ENCODE measurements around the gene SEC16A.

GRCh38 chr9:136416914-136417313, 65.9 kb downstream of the SEC16A start:
- TF ChIP-seq POLR2A (IDR thresholded peaks at IDR 0.05; ENCODE audit: low read depth, low read length) (no peak), EZH2 (IDR thresholded peaks at IDR 0.05; ENCODE audit: borderline replicate concordance, low read depth, low read length, severe bottlenecking) (no peak), CTCF (IDR thresholded peaks at IDR 0.05; ENCODE audit: extremely low read depth in 1 of 2, insufficient read depth in 1 of 2, low read depth in 1 of 2, low read length in 2 of 2) (no peak), POLR2AphosphoS5 (IDR thresholded peaks at IDR 0.05; ENCODE audit: insufficient read depth, low read depth, low read length) (no peak), JUN (IDR thresholded peaks at IDR 0.05; ENCODE audit: borderline replicate concordance, insufficient read depth, insufficient read length, low read depth) (no peak)
- TF ChIP-seq, protein P1, sequence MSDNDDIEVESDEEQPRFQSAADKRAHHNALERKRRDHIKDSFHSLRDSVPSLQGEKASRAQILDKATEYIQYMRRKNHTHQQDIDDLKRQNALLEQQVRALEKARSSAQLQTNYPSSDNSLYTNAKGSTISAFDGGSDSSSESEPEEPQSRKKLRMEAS (IDR thresholded peaks at IDR 0.05; ENCODE audit: insufficient read depth, insufficient read length), result no peak

All from endothelial cell of umbilical vein (primary cell).